ENCODE results near the gene PRRT2. TPM values are rescaled to one million over a fixed set of nuclear protein-coding genes. Genes with fewer than 3 reads are reported as not detected.
A peak's percentile ranks its signal among the peaks of the same experiment; 100 is the strongest.

The PRRT2 gene
- total and polyA plus RNA-seq, 8 donors = 0.35 to 3.2 (median 0.70) TPM

DNA sequence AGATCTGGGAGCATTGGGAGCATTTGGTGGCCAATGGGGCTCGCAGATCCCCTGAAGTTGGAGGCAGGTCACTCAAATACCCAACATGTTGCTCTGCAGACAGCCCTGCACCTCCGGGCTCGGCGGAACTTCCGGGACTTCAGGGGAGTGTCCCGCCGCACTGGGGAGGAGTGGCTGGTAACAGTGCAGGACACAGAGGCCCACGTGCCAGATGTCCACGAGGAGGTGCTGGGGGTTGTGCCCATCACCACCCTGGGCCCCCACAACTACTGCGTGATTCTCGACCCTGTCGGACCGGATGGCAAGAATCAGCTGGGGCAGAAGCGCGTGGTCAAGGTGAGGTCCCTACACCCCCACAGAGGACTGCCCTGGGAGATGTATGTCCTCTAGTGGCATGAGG is 24.6 kb downstream of the PRRT2 start:
- Histone ChIP-seq H3K4me3 (no peak overlapping the region), H3K36me3 (peaks cover 6 to 63% (median 23%) of the 10 kb centered on the region in 3 donors), H3K4me1 (no peaks in the 10 kb centered on the region), H3K9me3 (no peaks in the 10 kb centered on the region), H3K27ac (no peak overlapping the region), H3K27me3 (no peaks in the 10 kb centered on the region)
- ATAC-seq (peak in 1 of 4 donors; percentile 17), FAIRE-seq (no peak), DNase-seq (no peak)
- TF ChIP-seq, protein P1, sequence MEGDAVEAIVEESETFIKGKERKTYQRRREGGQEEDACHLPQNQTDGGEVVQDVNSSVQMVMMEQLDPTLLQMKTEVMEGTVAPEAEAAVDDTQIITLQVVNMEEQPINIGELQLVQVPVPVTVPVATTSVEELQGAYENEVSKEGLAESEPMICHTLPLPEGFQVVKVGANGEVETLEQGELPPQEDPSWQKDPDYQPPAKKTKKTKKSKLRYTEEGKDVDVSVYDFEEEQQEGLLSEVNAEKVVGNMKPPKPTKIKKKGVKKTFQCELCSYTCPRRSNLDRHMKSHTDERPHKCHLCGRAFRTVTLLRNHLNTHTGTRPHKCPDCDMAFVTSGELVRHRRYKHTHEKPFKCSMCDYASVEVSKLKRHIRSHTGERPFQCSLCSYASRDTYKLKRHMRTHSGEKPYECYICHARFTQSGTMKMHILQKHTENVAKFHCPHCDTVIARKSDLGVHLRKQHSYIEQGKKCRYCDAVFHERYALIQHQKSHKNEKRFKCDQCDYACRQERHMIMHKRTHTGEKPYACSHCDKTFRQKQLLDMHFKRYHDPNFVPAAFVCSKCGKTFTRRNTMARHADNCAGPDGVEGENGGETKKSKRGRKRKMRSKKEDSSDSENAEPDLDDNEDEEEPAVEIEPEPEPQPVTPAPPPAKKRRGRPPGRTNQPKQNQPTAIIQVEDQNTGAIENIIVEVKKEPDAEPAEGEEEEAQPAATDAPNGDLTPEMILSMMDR (IDR thresholded peaks at IDR 0.05) = no peak
- intact Hi-C loops (cut with DNase I) = no loop called here
- WGBS, 2 donors = 88 to 92% methylated on average over 15 of the region's 15 CpGs

DNA sequence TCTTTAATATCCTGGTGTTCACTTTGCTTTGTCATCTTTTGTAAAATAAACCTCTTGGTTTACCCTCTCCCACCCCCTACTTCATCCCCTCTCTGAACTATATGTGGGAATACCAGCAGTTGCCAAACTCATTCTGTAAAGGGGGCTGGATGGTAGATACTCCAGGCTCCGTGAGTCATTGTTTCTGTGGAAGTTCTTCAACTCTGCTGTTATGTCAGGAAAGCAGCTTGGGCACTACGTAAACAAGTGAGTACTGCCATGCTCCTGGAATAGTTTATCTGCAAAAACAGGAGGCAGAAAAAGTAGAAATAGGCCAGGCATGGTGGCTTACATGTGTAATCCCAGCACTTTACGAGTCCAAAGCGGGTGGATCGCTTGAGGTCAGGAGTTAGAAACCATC is 25.8 kb downstream of the PRRT2 start:
- H3K4me3 ChIP-seq = no peak overlapping the region
- no peaks in the 10 kb centered on the region for H3K4me1 ChIP-seq
- no peak overlapping the region for H3K27ac ChIP-seq
- 93 to 95% methylated on average over 5 of the region's 5 CpGs for WGBS, 2 donors
- no peaks in the 10 kb centered on the region for H3K9me3 ChIP-seq
- peaks cover 6 to 73% (median 27%) of the 10 kb centered on the region in 3 donors for H3K36me3 ChIP-seq
- no peak for FAIRE-seq
- intact Hi-C loops (cut with DNase I) = no loop called here
- DNase-seq = no peak
- no peak for ATAC-seq
- H3K27me3 ChIP-seq = no peaks in the 10 kb centered on the region
- TF ChIP-seq, protein P1 (IDR thresholded peaks at IDR 0.05) = no peak

DNA sequence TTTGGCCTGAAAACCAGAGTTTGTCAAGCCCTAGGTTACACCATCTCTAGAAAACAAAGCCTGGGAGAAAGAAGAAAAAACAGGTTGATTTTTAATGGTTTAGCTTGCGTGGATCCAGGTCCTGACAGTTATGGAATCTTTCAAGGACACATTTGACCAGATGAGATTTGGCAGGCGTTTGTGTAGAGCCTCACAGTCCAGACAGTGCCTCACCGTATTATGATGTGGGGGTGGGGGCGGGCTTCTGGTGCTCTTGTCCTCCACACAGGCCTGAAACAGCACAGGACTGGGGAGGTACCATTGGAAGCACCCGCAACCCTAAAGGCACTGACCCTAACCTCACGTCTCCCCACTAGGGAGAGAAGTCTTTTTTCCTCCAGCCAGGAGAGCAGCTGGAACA is 27.8 kb downstream of the PRRT2 start:
- intact Hi-C loops (cut with DNase I) = loop anchor here in 1 of 3 donors (10.0 kb wide), 1 partner anchor 145 kb away; no protein-coding TSS in a partner anchor
- Histone ChIP-seq H3K4me1 (no peaks in the 10 kb centered on the region), H3K27ac (no peak overlapping the region), H3K36me3 (peaks cover 0 to 65% (median 23%) of the 10 kb centered on the region in 3 donors), H3K4me3 (no peak overlapping the region), H3K27me3 (no peaks in the 10 kb centered on the region), H3K9me3 (no peaks in the 10 kb centered on the region)
- DNase-seq (no peak), FAIRE-seq (no peak), ATAC-seq (no peak)
- WGBS, 2 donors = 73 to 75% methylated on average over 6 of the region's 6 CpGs
- TF ChIP-seq, protein P1 (IDR thresholded peaks at IDR 0.05) = no peak

DNA sequence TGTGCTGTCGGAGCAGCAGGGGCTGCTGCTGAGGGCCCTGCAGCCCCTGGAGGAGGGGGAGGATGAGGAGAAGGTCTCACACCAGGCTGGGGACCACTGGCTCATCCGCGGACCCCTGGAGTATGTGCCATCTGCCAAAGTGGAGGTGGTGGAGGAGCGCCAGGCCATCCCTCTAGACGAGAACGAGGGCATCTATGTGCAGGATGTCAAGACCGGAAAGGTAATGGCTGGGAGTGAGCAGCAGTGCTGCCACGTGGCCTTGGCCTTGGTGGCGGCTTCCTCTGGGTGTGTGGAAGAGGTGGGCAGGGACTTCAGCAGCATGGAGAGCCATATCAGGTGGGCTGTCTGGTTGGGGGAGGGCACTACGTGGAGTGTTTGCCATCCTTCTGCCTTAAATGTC is 28.2 kb downstream of the PRRT2 start:
- FAIRE-seq = no peak
- DNase-seq = no peak
- TF ChIP-seq, protein P1 (IDR thresholded peaks at IDR 0.05) = no peak
- H3K4me1 ChIP-seq = no peaks in the 10 kb centered on the region
- peaks cover 0 to 65% (median 23%) of the 10 kb centered on the region in 3 donors for H3K36me3 ChIP-seq
- intact Hi-C loops (cut with DNase I) = loop anchor here in 1 of 3 donors (10.0 kb wide), 1 partner anchor 145 kb away; no protein-coding TSS in a partner anchor
- no peaks in the 10 kb centered on the region for H3K27me3 ChIP-seq
- no peak overlapping the region for H3K4me3 ChIP-seq
- no peaks in the 10 kb centered on the region for H3K9me3 ChIP-seq
- WGBS, 2 donors = 84 to 89% methylated on average over 10 of the region's 10 CpGs
- no peak for ATAC-seq
- no peak overlapping the region for H3K27ac ChIP-seq

DNA sequence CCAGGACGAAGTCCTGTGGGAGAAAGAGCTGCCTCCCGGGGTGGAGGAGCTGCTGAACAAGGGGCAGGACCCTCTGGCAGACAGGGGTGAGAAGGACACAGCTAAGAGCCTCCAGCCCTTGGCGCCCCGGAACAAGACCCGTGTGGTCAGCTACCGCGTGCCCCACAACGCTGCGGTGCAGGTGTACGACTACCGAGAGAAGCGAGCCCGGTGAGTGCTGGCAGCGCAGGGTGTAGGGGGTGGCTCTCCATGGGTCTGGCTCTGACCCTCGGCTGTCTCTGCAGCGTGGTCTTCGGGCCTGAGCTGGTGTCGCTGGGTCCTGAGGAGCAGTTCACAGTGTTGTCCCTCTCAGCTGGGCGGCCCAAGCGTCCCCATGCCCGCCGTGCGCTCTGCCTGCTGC is 29.6 kb downstream of the PRRT2 start:
- Histone ChIP-seq H3K4me3 (no peak overlapping the region), H3K27me3 (no peaks in the 10 kb centered on the region), H3K4me1 (no peaks in the 10 kb centered on the region), H3K27ac (no peak overlapping the region), H3K9me3 (no peaks in the 10 kb centered on the region), H3K36me3 (peaks cover 0 to 65% (median 34%) of the 10 kb centered on the region in 3 donors)
- ATAC-seq = no peak
- TF ChIP-seq, protein P1 (IDR thresholded peaks at IDR 0.05) = no peak
- DNase-seq = no peak
- no peak for FAIRE-seq
- intact Hi-C loops (cut with DNase I) = loop anchor here in 1 of 3 donors (10.0 kb wide), 1 partner anchor 147 kb away; no protein-coding TSS in a partner anchor
- WGBS, 2 donors = 90 to 91% methylated on average over 23 of the region's 23 CpGs

Data from pancreas (tissue), 10 donors.